Neural cell (in vitro differentiated cells): Measurements from ENCODE around the gene FAM204A.

Experiments used
- CTCF ChIP-seq: fragments of 450-650 bp; IDR thresholded peaks from 2 replicates; pipeline ENCODE4 v1.5.1; 2014; ENCODE audit warnings: antibody characterized with exemption, mild to moderate bottlenecking, moderate library complexity; ENCODE audit not compliant: poor library complexity, severe bottlenecking
- EP300 ChIP-seq: fragments of 450-650 bp; conservative IDR thresholded peaks from 2 replicates; pipeline ENCODE4 v1.6.1; 2014; ENCODE audit warnings: antibody characterized with exemption, mild to moderate bottlenecking, moderate library complexity; ENCODE audit not compliant: poor library complexity, severe bottlenecking
- EZH2 ChIP-seq: fragments of 200-600, 300-800 bp; shearing (Covaris generic), sonication (generic); IDR thresholded peaks from 2 replicates; pipeline ENCODE4 v1.6.1; 2014; ENCODE audit warnings: antibody characterized with exemption, low read length, borderline replicate concordance, mild to moderate bottlenecking; ENCODE audit not compliant: insufficient read depth, poor library complexity, severe bottlenecking
- POLR2AphosphoS5 ChIP-seq: IDR thresholded peaks from 2 replicates; pipeline ENCODE4 v1.6.1; 2012

DNA sequence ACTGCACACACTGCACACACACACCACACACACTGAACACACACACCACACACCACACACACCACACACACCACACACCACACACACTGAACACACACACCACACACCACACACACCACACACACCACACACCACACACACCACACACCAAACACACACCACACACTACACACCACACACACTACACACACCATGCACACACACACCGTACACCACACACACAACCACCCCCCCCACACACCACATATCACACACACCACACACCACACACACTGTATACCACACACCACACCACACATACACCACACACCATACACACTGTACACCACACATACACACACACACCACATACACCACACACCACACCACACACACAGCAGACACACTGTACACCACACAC lies 59.5 kb downstream of the FAM204A start:
- TF ChIP-seq POLR2AphosphoS5 = no peak
- TF ChIP-seq EZH2 = no peak
- no peak for TF ChIP-seq CTCF
- TF ChIP-seq EP300 = no peak
